Thyroid gland (tissue), 4 donors: ENCODE results near the gene TTLL5. TPM values are rescaled to one million over a fixed set of nuclear protein-coding genes. Genes with fewer than 3 reads are reported as not detected.

Source experiments
- DNase-seq, 2 donors: peaks; one replicate each; pipeline ENCODE4 v3.0.0-alpha.2; 2019
- H3K27ac ChIP-seq, 3 donors: fragments of 200-600 bp; sonication (generic); 1 replicate in 2 of 3; 2 replicates in 1 of 3; pipeline ENCODE4 v1.5.1; 2016 to 2019; ENCODE audit warnings: mild to moderate bottlenecking in 1 of 3, moderate library complexity in 1 of 3
- H3K27me3 ChIP-seq: fragments of 200-600 bp; sonication (generic); one replicate; pipeline ENCODE4 v1.5.1; 2019
- H3K36me3 ChIP-seq, 2 donors: fragments of 200-600 bp; sonication (generic); one replicate each; pipeline ENCODE4 v1.5.1; 2016 to 2019
- H3K4me1 ChIP-seq, 2 donors: fragments of 200-600 bp; sonication (generic); one replicate each; pipeline ENCODE4 v1.5.1; 2017 to 2019
- H3K4me3 ChIP-seq, 3 donors: fragments of 200-600 bp; sonication (generic); replicated peaks in 1 of 3; 1 replicate in 2 of 3; 2 replicates in 1 of 3; pipeline ENCODE4 v1.5.1; 2016; ENCODE audit warnings: mild to moderate bottlenecking in 1 of 3
- H3K9me3 ChIP-seq: fragments of 200-600 bp; sonication (generic); one replicate; pipeline ENCODE4 v1.5.1; 2017
- CTCF ChIP-seq, 6 experiments: fragments of 200-600 bp in 3 of 6; fragments of 450-650 bp in 3 of 6; sonication (generic) in 3 of 6; IDR thresholded peaks; one replicate each; pipeline ENCODE4 v1.5.1; 2016 to 2019; ENCODE audit warnings: antibody characterized with exemption in 6 of 6, mild to moderate bottlenecking in 2 of 6, inconsistent platforms in 1 of 6, moderate library complexity in 1 of 6
- POLR2A ChIP-seq, 2 donors: fragments of 450-650 bp; IDR thresholded peaks; one replicate each; pipeline ENCODE4 v1.6.1; 2017; ENCODE audit warnings: antibody characterized with exemption in 2 of 2, mild to moderate bottlenecking in 2 of 2, moderate library complexity in 1 of 2
- WGBS, 2 donors: methylation state at CpG; one replicate each; pipeline ENCODE4 v1.1.5; 2017; 5-methylcytosine and 5-hydroxymethylcytosine counted together
- intact Hi-C: fragments of 100-400 bp; cut with DNase I; formaldehyde crosslinking; loops from one replicate; pipeline ENCODE4 v1.15.1; 2023
- total RNA-seq, 4 donors: library from RNA; depleted of rRNA; stranded (reverse); fragments of >200 nt; gene quantifications; one replicate each; pipeline ENCODE4 v1.2.3, GENCODE V29; 2016

Gene TTLL5
- total RNA-seq, 4 donors from 2014 or later: 31.8 to 65.1 (median 35.7) TPM

- H3K36me3 ChIP-seq: no peaks in the 10 kb centered on the region
- H3K27ac ChIP-seq: no peak overlapping the region
- no peak for DNase-seq
- intact Hi-C loops: no loop called here
- TF ChIP-seq POLR2A (IDR thresholded peaks at IDR 0.05) (no peak), CTCF (IDR thresholded peaks at IDR 0.05) (no peak)
- H3K4me1 ChIP-seq: peaks cover 15 to 34% of the 10 kb centered on the region in 2 donors
- H3K27me3 ChIP-seq: no peaks in the 10 kb centered on the region
- no peaks in the 10 kb centered on the region for H3K9me3 ChIP-seq
- 95 to 100% methylated on average over 3 of the region's 3 CpGs for WGBS, 2 donors
- no peak overlapping the region for H3K4me3 ChIP-seq
Measured at GRCh38 chr14:75717729-75718128, 56.7 kb downstream of the TTLL5 start.

GRCh38 chr14:75718199-75718598 is 57.2 kb downstream of the TTLL5 start:
- H3K27me3 ChIP-seq: no peaks in the 10 kb centered on the region
- peaks cover 15 to 33% of the 10 kb centered on the region in 2 donors for H3K4me1 ChIP-seq
- intact Hi-C loops: no loop called here
- TF ChIP-seq CTCF (IDR thresholded peaks at IDR 0.05) (no peak), POLR2A (IDR thresholded peaks at IDR 0.05) (no peak)
- H3K36me3 ChIP-seq: no peaks in the 10 kb centered on the region
- no peaks in the 10 kb centered on the region for H3K9me3 ChIP-seq
- H3K27ac ChIP-seq: no peak overlapping the region
- no peak overlapping the region for H3K4me3 ChIP-seq
- DNase-seq: no peak
- WGBS, 2 donors: 82 to 83% methylated on average over 3 of the region's 3 CpGs

GRCh38 chr14:75720116-75720515 is 59.1 kb downstream of the TTLL5 start:
- intact Hi-C loops: no loop called here
- Histone ChIP-seq H3K4me1 (peaks cover 15 to 33% of the 10 kb centered on the region in 2 donors), H3K9me3 (no peaks in the 10 kb centered on the region), H3K27ac (peak overlapping the region; percentile 52 to 81 (median 81)), H3K27me3 (no peaks in the 10 kb centered on the region), H3K36me3 (no peaks in the 10 kb centered on the region), H3K4me3 (no peak overlapping the region)
- no peak for TF ChIP-seq POLR2A (IDR thresholded peaks at IDR 0.05)
- TF ChIP-seq CTCF (IDR thresholded peaks at IDR 0.05): no peak
- 77 to 88% methylated on average over 2 of the region's 2 CpGs for WGBS, 2 donors
- no peak for DNase-seq

GRCh38 chr14:75720842-75721498 is 59.9 kb downstream of the TTLL5 start:
- Histone ChIP-seq H3K27ac (peak overlapping the region; percentile 52 to 81 (median 81)), H3K36me3 (no peaks in the 10 kb centered on the region), H3K9me3 (no peaks in the 10 kb centered on the region), H3K4me1 (peaks cover 14 to 34% of the 10 kb centered on the region in 2 donors), H3K27me3 (no peaks in the 10 kb centered on the region), H3K4me3 (no peak overlapping the region)
- peak in 1 of 2 donors; percentile 20 for TF ChIP-seq POLR2A (IDR thresholded peaks at IDR 0.05)
- no peak for TF ChIP-seq CTCF (IDR thresholded peaks at IDR 0.05)
- WGBS, 2 donors: 2 to 12% methylated on average over 4 of the region's 4 CpGs
- DNase-seq: peak; percentile 87 to 92
- intact Hi-C loops: no loop called here

- 62 to 72% methylated on average over 1 of the region's 1 CpG for WGBS, 2 donors
- TF ChIP-seq CTCF (IDR thresholded peaks at IDR 0.05): no peak
- TF ChIP-seq POLR2A (IDR thresholded peaks at IDR 0.05): no peak
- no peak for DNase-seq
- Histone ChIP-seq H3K27me3 (no peaks in the 10 kb centered on the region), H3K4me3 (no peak overlapping the region), H3K36me3 (no peaks in the 10 kb centered on the region), H3K4me1 (peaks cover 7 to 29% of the 10 kb centered on the region in 2 donors), H3K9me3 (no peaks in the 10 kb centered on the region), H3K27ac (peak overlapping the region in 1 of 3 donors; percentile 45)
- intact Hi-C loops: no loop called here
Measured at GRCh38 chr14:75723716-75724115, 62.7 kb downstream of the TTLL5 start.
